T-helper 17 cell (primary cell): ENCODE measurements around the gene CEP112. TPM values are rescaled to one million over a fixed set of nuclear protein-coding genes. Genes with fewer than 3 reads are reported as not detected.
"Not testable (repeated sequence)": the region's sequence is repeated elsewhere in the genome, so short reads cannot be mapped to it uniquely, and the experiment has no call there.

Source experiments
- ATAC-seq: fragments of 150-1000 bp; cut with Tn5 transposase; 2 replicates; pipeline ENCODE4 v1.10.0; 2021; ENCODE audit warnings: mild to moderate bottlenecking, moderate library complexity
- DNase-seq, 3 donors: peaks; one replicate each; pipeline versions ENCODE4 v3.0.0 to v3.0.0-alpha.2; 2020 to 2021
- H3K9me3 ChIP-seq: one replicate; pipeline ENCODE4 v1.7.0; 2013; ENCODE audit warnings: low read length, mild to moderate bottlenecking; ENCODE audit not compliant: control insufficient read depth, poor library complexity, severe bottlenecking
- H3K27ac Mint-ChIP-seq: one replicate; pipeline ENCODE4 v1.8.0; 2022; ENCODE audit warnings: mild to moderate bottlenecking, moderate library complexity, mixed read lengths
- H3K27me3 Mint-ChIP-seq: one replicate; pipeline ENCODE4 v1.8.0; 2022; ENCODE audit warnings: mixed read lengths
- H3K36me3 Mint-ChIP-seq: one replicate; pipeline ENCODE4 v1.8.0; 2022; ENCODE audit warnings: low read depth, mixed read lengths
- H3K4me1 Mint-ChIP-seq: one replicate; pipeline ENCODE4 v1.8.0; 2022; ENCODE audit warnings: mild to moderate bottlenecking, mixed read lengths
- H3K4me3 Mint-ChIP-seq: one replicate; pipeline ENCODE4 v1.8.0; 2022; ENCODE audit warnings: mild to moderate bottlenecking, moderate library complexity, mixed read lengths
- total RNA-seq, 4 donors: library from RNA in 2 of 4; stranded (reverse) in 2 of 4; gene quantifications; one replicate each; pipeline ENCODE4 v1.2.3 and lab custom pipeline; 2022 to 2026

Gene CEP112
- total RNA-seq, 2 donors from 2014 or later: 4.3 to 6.9 TPM

DNA sequence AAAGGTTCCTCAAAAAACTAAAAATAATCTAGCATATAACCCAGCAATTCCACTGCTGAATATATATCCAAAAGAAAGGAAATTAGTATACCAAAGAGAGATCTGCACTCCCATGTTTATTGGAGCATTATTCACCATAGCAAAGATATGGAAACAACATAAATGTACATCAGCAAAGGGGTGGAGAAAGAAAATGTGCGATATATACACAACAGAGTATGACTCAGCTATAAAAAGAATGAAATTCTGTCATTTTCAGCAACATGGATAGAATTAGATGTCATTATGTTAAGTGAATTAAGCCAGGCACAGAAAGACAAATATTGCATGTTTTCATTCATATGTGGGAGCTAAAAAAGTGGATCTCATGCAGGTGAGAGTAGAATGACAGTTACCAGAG is 350.8 kb downstream of the CEP112 start:
- DNase-seq (no peak), ATAC-seq (no peak)
- H3K27ac Mint-ChIP-seq: no peak overlapping the region
- H3K9me3 ChIP-seq: no peaks in the 10 kb centered on the region
- no peaks in the 10 kb centered on the region for H3K36me3 Mint-ChIP-seq
- peaks cover 2% of the 10 kb centered on the region for H3K4me1 Mint-ChIP-seq
- H3K27me3 Mint-ChIP-seq: no peaks in the 10 kb centered on the region
- H3K4me3 Mint-ChIP-seq: no peak overlapping the region

DNA sequence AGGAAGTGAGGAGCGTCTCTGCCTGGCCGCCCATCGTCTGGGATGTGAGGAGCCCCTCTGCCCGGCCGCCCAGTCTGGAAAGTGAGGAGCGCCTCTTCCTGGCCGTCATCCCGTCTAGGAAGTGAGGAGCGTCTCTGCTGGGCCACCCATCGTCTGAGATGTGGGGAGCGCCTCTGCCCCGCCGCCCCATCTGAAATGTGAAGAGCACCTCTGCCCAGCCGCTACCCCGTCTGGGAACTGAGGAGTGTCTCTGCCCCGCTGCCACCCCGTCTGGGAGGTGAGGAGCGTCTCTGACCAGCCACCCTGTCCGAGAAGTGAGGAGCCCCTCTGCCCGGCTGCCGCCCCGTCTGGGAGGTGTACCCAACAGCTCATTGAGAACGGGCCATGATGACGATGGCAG is 354.7 kb downstream of the CEP112 start:
- H3K27me3 Mint-ChIP-seq, H3K36me3 Mint-ChIP-seq, H3K9me3 ChIP-seq, H3K27ac Mint-ChIP-seq, DNase-seq, ATAC-seq, H3K4me3 Mint-ChIP-seq, H3K4me1 Mint-ChIP-seq: not testable (repeated sequence)

DNA sequence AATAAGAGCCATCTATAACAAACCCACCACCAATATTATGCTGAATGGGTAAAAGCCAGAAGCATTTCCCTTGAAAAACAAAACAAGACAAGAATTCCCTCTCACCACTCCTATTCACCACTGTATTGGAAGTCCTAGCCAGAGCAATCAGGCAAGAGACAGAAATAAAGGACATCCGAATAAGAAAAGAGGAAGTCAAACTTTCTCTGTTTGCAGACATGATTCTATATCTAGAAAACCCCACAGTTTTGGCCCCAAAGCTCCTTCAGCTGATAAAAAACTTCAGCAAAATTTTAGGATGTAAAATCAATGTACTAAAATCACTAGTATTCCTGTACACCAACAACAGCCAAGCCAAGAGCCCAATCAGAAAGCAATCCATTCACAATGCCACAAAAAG is 358.7 kb downstream of the CEP112 start:
- H3K27me3 Mint-ChIP-seq: no peaks in the 10 kb centered on the region
- H3K36me3 Mint-ChIP-seq: no peaks in the 10 kb centered on the region
- H3K4me1 Mint-ChIP-seq: no peaks in the 10 kb centered on the region
- H3K9me3 ChIP-seq: peaks cover 3% of the 10 kb centered on the region
- ATAC-seq (no peak), DNase-seq (no peak)
- no peak overlapping the region for H3K27ac Mint-ChIP-seq
- no peak overlapping the region for H3K4me3 Mint-ChIP-seq

DNA sequence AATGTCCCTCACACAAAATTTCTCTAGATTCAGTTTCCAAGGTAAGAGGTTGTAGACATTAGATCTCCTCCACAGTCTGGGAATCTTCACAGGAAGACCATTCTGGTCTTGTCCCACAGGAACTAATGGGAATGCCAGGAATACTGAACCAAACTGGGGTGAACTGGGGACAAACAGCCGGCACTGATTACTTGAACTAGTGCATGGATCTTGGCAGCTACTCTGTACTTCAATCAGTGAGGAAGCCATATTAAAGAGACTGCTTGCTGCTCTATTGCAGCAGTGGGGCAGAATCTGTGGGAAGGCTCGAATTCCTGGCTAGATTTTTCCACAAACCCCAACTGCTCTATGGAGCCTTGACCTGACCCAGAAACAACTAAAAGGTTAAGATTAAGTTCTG is 361.6 kb downstream of the CEP112 start:
- Mint-ChIP-seq H3K36me3 (no peaks in the 10 kb centered on the region), H3K27ac (no peak overlapping the region), H3K27me3 (no peaks in the 10 kb centered on the region), H3K4me1 (no peaks in the 10 kb centered on the region), H3K4me3 (no peak overlapping the region)
- peaks cover 3% of the 10 kb centered on the region for H3K9me3 ChIP-seq
- DNase-seq (no peak), ATAC-seq (no peak)

DNA sequence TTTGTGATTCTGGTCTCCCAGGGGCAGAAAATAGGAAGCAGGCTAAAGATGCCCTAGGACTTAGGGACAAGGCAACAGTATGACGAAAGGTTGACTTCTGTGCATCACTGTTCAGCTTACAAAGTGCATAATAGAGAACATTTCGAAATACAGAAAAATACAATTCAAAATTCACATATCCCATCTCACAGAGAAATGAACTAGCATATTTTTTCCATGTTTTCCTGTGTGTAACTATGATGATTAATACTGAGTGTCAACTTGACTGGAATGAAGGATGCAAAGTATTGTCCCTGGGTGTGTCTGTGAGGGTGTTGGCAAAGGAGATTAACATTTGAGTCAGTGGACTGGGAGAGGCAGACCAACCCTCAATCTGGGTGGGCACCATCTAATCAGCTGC is 365.4 kb downstream of the CEP112 start:
- not testable (repeated sequence) for H3K27me3 Mint-ChIP-seq, H3K9me3 ChIP-seq, H3K36me3 Mint-ChIP-seq, H3K4me3 Mint-ChIP-seq, H3K4me1 Mint-ChIP-seq, DNase-seq, ATAC-seq, H3K27ac Mint-ChIP-seq

DNA sequence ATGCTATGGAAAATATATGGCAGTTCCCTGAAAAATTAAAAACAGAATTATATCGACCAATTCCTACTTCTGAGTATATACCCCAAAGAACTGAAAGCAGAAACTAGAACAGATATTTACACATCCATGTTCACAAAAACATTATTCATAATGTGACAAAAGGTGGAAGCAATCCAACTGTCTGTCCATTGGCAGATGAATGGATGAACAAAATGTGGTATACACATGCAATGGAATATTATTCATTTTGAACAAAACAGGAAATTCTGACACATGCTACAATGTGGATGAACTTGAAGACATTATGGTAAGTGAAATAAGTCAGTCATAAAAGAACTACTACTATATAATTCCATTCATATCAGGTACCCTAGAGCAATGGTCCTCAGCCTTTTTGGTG is 367.0 kb downstream of the CEP112 start:
- no peak overlapping the region for H3K4me3 Mint-ChIP-seq
- H3K4me1 Mint-ChIP-seq: no peaks in the 10 kb centered on the region
- H3K27me3 Mint-ChIP-seq: peaks cover 5% of the 10 kb centered on the region
- peaks cover 3% of the 10 kb centered on the region for H3K36me3 Mint-ChIP-seq
- no peaks in the 10 kb centered on the region for H3K9me3 ChIP-seq
- DNase-seq: no peak
- no peak for ATAC-seq
- no peak overlapping the region for H3K27ac Mint-ChIP-seq

DNA sequence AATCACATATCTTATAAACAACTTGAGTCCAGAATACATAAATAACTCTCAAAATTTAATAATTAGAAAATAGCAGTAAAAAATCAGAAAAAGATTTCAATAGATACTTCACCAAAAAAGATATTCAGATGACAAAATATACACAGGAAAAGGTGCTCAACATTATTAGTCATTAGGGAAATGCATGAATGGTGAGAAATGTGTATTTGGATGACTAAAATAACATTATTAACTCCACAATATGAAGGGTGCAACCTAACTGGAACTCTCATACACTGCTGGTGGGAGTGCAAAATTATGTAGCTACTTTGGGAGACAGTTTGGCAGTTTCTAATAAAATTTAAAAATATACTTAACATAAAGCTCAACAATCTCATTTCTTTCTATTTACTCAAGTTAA is 368.2 kb downstream of the CEP112 start:
- no peaks in the 10 kb centered on the region for H3K9me3 ChIP-seq
- Mint-ChIP-seq H3K27me3 (peaks cover 13% of the 10 kb centered on the region), H3K36me3 (peaks cover 3% of the 10 kb centered on the region), H3K4me1 (no peaks in the 10 kb centered on the region), H3K27ac (no peak overlapping the region), H3K4me3 (no peak overlapping the region)
- DNase-seq: no peak
- no peak for ATAC-seq

DNA sequence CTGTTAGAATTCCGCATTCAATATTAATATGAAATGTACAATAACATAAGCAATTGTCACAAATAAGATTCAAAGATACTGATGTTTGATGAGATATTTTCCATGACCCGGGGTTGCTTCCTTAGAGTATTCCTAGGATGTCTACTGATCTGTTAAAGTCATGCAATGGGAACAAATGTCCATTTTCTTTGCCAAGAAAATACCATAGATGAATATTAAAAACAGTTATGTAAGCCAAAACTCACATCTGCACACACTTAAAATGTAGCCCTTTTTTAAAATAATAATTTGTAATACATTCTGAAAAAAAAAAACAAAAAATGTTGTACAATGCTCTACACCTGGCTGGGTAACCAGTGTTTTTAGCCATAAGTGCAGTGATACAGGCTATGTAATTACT is 371.1 kb downstream of the CEP112 start:
- H3K27me3 Mint-ChIP-seq: peaks cover 13% of the 10 kb centered on the region
- ATAC-seq (no peak), DNase-seq (no peak)
- H3K4me1 Mint-ChIP-seq: no peaks in the 10 kb centered on the region
- H3K36me3 Mint-ChIP-seq: peaks cover 3% of the 10 kb centered on the region
- H3K4me3 Mint-ChIP-seq: no peak overlapping the region
- H3K9me3 ChIP-seq: no peaks in the 10 kb centered on the region
- no peak overlapping the region for H3K27ac Mint-ChIP-seq

DNA sequence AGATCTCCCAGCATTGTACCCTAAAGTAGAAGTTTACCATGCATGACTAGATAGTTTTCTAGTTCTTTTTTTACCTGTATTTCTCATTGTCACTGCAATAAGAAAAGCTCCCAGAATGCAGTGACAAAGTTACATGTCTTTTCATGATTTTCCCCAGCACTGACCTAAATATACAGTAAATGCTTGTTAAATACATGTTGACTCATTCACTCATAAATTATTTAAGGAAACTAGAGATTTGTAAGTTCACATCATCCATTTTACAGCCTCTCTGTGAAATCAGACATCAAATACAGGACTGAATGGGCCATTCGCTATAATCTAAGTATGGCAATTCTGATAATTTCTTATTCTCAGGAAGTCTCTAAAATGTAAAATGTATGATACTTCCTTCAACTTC is 371.6 kb downstream of the CEP112 start:
- ATAC-seq: no peak
- DNase-seq: no peak
- Mint-ChIP-seq H3K36me3 (peaks cover 3% of the 10 kb centered on the region), H3K4me3 (no peak overlapping the region), H3K27me3 (peaks cover 13% of the 10 kb centered on the region), H3K4me1 (no peaks in the 10 kb centered on the region), H3K27ac (no peak overlapping the region)
- H3K9me3 ChIP-seq: no peaks in the 10 kb centered on the region

DNA sequence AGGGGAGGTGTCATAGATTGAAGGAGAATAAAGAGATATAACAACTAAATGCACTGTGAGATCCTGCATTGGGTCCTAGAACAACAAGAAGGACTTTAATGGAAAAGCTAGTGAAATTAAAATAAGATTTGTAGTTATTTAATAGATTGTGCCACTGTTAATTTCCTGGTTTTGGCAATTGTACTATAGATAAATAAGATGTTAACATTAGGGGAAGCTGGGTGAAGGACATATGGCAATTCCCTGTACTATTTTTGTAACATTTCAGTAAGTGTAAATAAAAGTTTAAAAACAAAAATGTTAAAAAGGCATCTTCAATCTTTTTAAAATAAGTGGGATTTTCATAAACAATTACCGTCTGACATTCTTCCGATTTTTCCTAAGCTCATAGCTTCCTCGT is 372.1 kb downstream of the CEP112 start:
- H3K9me3 ChIP-seq: no peaks in the 10 kb centered on the region
- no peaks in the 10 kb centered on the region for H3K4me1 Mint-ChIP-seq
- H3K27ac Mint-ChIP-seq: no peak overlapping the region
- ATAC-seq (no peak), DNase-seq (no peak)
- peaks cover 3% of the 10 kb centered on the region for H3K36me3 Mint-ChIP-seq
- H3K27me3 Mint-ChIP-seq: peaks cover 13% of the 10 kb centered on the region
- H3K4me3 Mint-ChIP-seq: no peak overlapping the region

DNA sequence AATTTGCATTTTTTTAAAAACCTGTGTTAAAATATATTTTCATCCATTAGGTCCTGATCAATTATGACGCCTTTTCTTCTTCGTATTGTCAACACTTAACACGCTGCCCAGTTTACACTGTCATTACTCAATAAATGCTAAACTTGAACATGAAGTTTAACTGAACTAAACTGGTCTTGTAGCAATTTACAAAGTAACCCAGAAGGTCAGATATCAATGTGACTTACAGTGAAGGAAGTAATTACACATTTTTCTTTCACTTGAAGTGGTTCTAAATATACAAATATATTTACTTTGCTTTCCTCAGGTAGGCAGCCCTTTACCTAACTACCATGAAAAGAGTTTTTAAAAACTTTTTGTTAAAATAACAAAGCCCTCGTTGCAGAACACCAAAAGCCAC is 374.0 kb downstream of the CEP112 start:
- Mint-ChIP-seq H3K27ac (no peak overlapping the region), H3K27me3 (peaks cover 13% of the 10 kb centered on the region), H3K36me3 (peaks cover 3% of the 10 kb centered on the region), H3K4me1 (no peaks in the 10 kb centered on the region), H3K4me3 (no peak overlapping the region)
- ATAC-seq: no peak
- DNase-seq: no peak
- H3K9me3 ChIP-seq: no peaks in the 10 kb centered on the region

DNA sequence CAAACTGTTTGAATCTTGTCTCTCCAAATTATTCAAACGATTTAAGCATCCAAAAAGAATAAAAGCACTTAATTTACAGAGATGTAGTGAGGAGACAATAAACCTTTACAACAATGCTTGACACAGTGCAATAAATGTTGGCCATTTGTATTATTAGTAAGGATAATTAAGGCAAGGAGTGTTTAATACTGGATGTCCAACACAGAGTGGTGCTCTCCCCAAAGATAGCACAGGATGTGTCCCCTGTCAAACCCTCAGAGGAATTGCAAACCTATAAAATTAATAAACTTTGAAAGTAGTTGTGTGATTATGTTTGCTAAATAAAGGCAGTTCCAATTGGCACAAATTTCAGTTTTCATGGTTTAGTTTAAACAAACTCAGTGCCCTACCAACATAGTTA is 377.5 kb downstream of the CEP112 start:
- no peak for ATAC-seq
- no peaks in the 10 kb centered on the region for H3K9me3 ChIP-seq
- no peak overlapping the region for H3K4me3 Mint-ChIP-seq
- peaks cover 4% of the 10 kb centered on the region for H3K27me3 Mint-ChIP-seq
- no peak overlapping the region for H3K27ac Mint-ChIP-seq
- no peaks in the 10 kb centered on the region for H3K4me1 Mint-ChIP-seq
- no peak for DNase-seq
- peaks cover 2% of the 10 kb centered on the region for H3K36me3 Mint-ChIP-seq

DNA sequence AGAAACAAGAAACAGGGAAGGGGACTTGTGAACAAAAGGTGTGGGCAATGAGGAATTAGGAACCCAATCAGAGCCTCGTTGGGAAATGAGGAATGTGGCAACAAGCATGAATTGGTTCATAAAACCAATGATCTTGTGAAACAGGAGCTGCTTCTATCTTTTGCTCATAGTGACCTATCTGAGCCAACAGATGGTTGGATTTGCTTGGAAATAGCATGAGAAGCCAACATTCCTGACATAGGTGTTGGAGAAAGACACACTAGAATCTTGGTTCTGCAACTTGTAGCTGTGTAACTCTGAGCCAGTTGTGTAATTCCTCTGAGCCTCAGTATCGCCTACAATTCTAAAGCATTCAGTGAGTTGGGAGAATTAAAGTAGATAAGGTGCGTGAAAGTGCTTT is 378.6 kb downstream of the CEP112 start:
- ATAC-seq: no peak
- Mint-ChIP-seq H3K27me3 (no peaks in the 10 kb centered on the region), H3K4me1 (no peaks in the 10 kb centered on the region), H3K4me3 (no peak overlapping the region), H3K36me3 (peaks cover 2% of the 10 kb centered on the region), H3K27ac (no peak overlapping the region)
- DNase-seq: no peak
- H3K9me3 ChIP-seq: no peaks in the 10 kb centered on the region

DNA sequence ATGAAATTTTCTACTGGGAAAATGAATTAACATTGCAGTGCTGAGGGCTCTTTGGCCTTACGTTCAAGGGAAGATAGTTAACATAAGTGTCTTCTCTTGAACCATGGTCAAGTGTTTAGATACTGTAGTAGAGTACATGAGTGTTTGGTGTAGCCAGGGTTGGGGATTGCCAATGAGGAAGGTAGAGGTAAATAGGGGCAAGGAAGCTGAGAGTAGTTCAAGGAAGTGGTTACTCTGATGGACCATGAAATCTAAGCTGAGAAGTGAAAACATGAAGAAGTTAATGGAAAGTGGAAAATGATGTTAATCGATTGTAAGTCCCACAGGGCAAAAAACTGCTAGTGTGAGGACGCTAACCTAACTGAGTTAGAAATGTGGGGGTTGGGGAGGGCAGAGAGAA is 380.9 kb downstream of the CEP112 start:
- no peaks in the 10 kb centered on the region for H3K27me3 Mint-ChIP-seq
- peaks cover 2% of the 10 kb centered on the region for H3K36me3 Mint-ChIP-seq

DNA sequence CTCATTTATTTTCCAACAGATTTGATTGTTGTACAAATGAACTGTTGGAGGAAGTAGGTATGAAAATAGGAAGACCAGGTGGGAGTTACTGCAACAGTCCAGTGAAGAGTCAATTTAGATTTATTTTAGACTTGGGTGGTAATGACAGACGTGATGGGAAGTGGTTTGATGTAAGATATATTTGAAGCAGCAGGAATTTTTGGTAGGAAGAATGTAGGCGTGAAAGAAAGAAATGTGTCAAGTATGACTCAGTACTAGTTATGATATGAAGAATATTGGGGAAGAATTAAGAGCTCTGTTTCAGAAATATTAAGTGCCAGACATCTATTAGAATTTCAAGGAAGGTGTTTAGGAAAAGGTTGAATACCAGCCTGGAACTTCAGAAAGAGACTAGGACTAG is 382.6 kb downstream of the CEP112 start:
- no peak for DNase-seq
- H3K4me1 Mint-ChIP-seq: no peaks in the 10 kb centered on the region
- H3K36me3 Mint-ChIP-seq: peaks cover 2% of the 10 kb centered on the region
- H3K27me3 Mint-ChIP-seq: no peaks in the 10 kb centered on the region
- no peaks in the 10 kb centered on the region for H3K9me3 ChIP-seq
- no peak overlapping the region for H3K27ac Mint-ChIP-seq
- no peak overlapping the region for H3K4me3 Mint-ChIP-seq
- ATAC-seq: no peak

More for the DNA sequence above, 380.9 kb downstream of the CEP112 start:
- no peak for ATAC-seq
- H3K27ac Mint-ChIP-seq: no peak overlapping the region
- no peak overlapping the region for H3K4me3 Mint-ChIP-seq
- H3K4me1 Mint-ChIP-seq: no peaks in the 10 kb centered on the region
- H3K9me3 ChIP-seq: no peaks in the 10 kb centered on the region
- DNase-seq: no peak
